Common myeloid progenitor, CD34-positive (primary cell): Measurements from ENCODE around the gene IRS1.
A peak's percentile ranks its signal among the peaks of the same experiment; 100 is the strongest.

Experiments
- CTCF ChIA-PET: fragments of 350-600 bp; sonication (Branson Sonifier 250); formaldehyde crosslinking; loops from one replicate; lab custom pipeline; 2021; ENCODE audit warnings: antibody characterized with exemption; lab: Charles Lee
- POLR2A ChIA-PET: fragments of 350-600 bp; sonication (Branson Sonifier 250); formaldehyde crosslinking; loops from one replicate; lab custom pipeline; 2021; ENCODE audit warnings: antibody characterized with exemption; lab: Charles Lee
- DNase-seq, 3 donors: peaks; one replicate each; pipeline versions ENCODE4 v3.0.0 to v3.0.0-alpha.2; 2013
- H3K27ac ChIP-seq, 2 experiments: 1 replicate in 1 of 2; 2 replicates in 1 of 2; pipeline ENCODE4 v1.7.0; 2013; ENCODE audit warnings: inconsistent platforms in 2 of 2, low read length in 2 of 2, mild to moderate bottlenecking in 2 of 2, low read depth in 1 of 2, moderate library complexity in 1 of 2; ENCODE audit not compliant: severe bottlenecking in 2 of 2, insufficient read depth in 1 of 2, poor library complexity in 1 of 2
- H3K27me3 ChIP-seq, 5 experiments: replicated peaks in 2 of 5; 1 replicate in 3 of 5; 2 replicates in 2 of 5; pipeline versions ENCODE4 v1.6.1 to v1.7.0; 2013; ENCODE audit warnings: low read length in 4 of 5, mild to moderate bottlenecking in 2 of 5, moderate library complexity in 2 of 5, inconsistent platforms in 1 of 5; ENCODE audit not compliant: insufficient read depth in 5 of 5, control insufficient read depth in 4 of 5
- H3K36me3 ChIP-seq, 4 experiments: 1 replicate in 2 of 4; 2 replicates in 2 of 4; pipeline versions ENCODE4 v1.6.1 to v1.7.0; 2013; ENCODE audit warnings: low read length in 3 of 4, control low read depth in 1 of 4, mild to moderate bottlenecking in 1 of 4; ENCODE audit not compliant: control insufficient read depth in 4 of 4, insufficient read depth in 4 of 4
- H3K4me1 ChIP-seq, 4 experiments: 1 replicate in 3 of 4; 2 replicates in 1 of 4; pipeline versions ENCODE4 v1.6.1 to v1.7.1; 2013; ENCODE audit warnings: low read length in 3 of 4, mild to moderate bottlenecking in 3 of 4, control low read depth in 1 of 4, inconsistent platforms in 1 of 4, moderate library complexity in 1 of 4; ENCODE audit not compliant: control insufficient read depth in 4 of 4, insufficient read depth in 4 of 4; ENCODE audit errors: control extremely low read depth in 1 of 4
- H3K4me3 ChIP-seq, 7 experiments: 1 replicate in 4 of 7; 2 replicates in 3 of 7; pipeline versions ENCODE4 v1.5.1 to v1.7.0; 2013; ENCODE audit warnings: mild to moderate bottlenecking in 7 of 7, low read length in 6 of 7, moderate library complexity in 6 of 7, inconsistent platforms in 2 of 7, low read depth in 2 of 7, control low read depth in 1 of 7; ENCODE audit not compliant: insufficient read depth in 4 of 7, control insufficient read depth in 1 of 7; ENCODE audit errors: extremely low read depth in 1 of 7
- H3K9me3 ChIP-seq, 5 experiments: 1 replicate in 4 of 5; 2 replicates in 1 of 5; pipeline versions ENCODE4 v1.6.1 to v1.7.1; 2013; ENCODE audit warnings: low read length in 4 of 5, mild to moderate bottlenecking in 2 of 5, inconsistent platforms in 1 of 5, low read depth in 1 of 5, moderate library complexity in 1 of 5; ENCODE audit not compliant: control insufficient read depth in 4 of 5, insufficient read depth in 2 of 5; ENCODE audit errors: control extremely low read depth in 1 of 5
- WGBS: methylation state at CpG from one replicate; pipeline ENCODE4 v1.1.5; 2013; ENCODE audit not compliant: insufficient coverage; 5-methylcytosine and 5-hydroxymethylcytosine counted together

The IRS1 gene

GRCh38 chr2:226773291-226773690, 26.3 kb downstream of the IRS1 start:
- POLR2A ChIA-PET, result no interaction called here

GRCh38 chr2:226772389-226773179, 27.0 kb downstream of the IRS1 start:
- peaks cover 0 to 8% (median 0%) of the 10 kb centered on the region in 5 experiments for H3K27me3 ChIP-seq
- 29% methylated on average over 1 of the region's 3 CpGs for WGBS
- H3K9me3 ChIP-seq, result peaks cover 3 to 17% (median 10%) of the 10 kb centered on the region in 5 experiments
- CTCF ChIA-PET, result interaction anchor here (0.8 to 1.3 kb wide), 2 partner anchors 8 to 17 kb away, joined by 3 to 4 read pairs; no protein-coding TSS in a partner anchor
- H3K4me1 ChIP-seq, result peaks cover 12 to 20% (median 18%) of the 10 kb centered on the region in 4 experiments
- no peaks in the 10 kb centered on the region for H3K36me3 ChIP-seq
- POLR2A ChIA-PET, result no interaction called here
- H3K27ac ChIP-seq, result no peak overlapping the region
- H3K4me3 ChIP-seq, result peak overlapping the region in 1 of 7 experiments; percentile 17
- DNase-seq, result peak; percentile 57 to 82 (median 68)

More at GRCh38 chr2:226773291-226773690, 26.3 kb downstream of the IRS1 start:
- no peak for DNase-seq
- CTCF ChIA-PET, result interaction anchor here (0.8 to 1.3 kb wide), 2 partner anchors 9 to 18 kb away, joined by 3 to 4 read pairs; no protein-coding TSS in a partner anchor
- H3K27ac ChIP-seq, result no peak overlapping the region
- H3K4me3 ChIP-seq, result no peak overlapping the region
- peaks cover 3 to 17% (median 10%) of the 10 kb centered on the region in 5 experiments for H3K9me3 ChIP-seq
- peaks cover 12 to 20% (median 18%) of the 10 kb centered on the region in 4 experiments for H3K4me1 ChIP-seq
- H3K27me3 ChIP-seq, result peaks cover 0 to 5% (median 0%) of the 10 kb centered on the region in 5 experiments
- H3K36me3 ChIP-seq, result no peaks in the 10 kb centered on the region
- 83% methylated on average over 1 of the region's 2 CpGs for WGBS

GRCh38 chr2:226771067-226771466, 28.6 kb downstream of the IRS1 start:
- Histone ChIP-seq H3K36me3 (no peaks in the 10 kb centered on the region), H3K27ac (no peak overlapping the region), H3K4me1 (peaks cover 12 to 20% (median 18%) of the 10 kb centered on the region in 4 experiments), H3K4me3 (no peak overlapping the region), H3K9me3 (peaks cover 3 to 17% (median 6%) of the 10 kb centered on the region in 5 experiments), H3K27me3 (peaks cover 0 to 9% (median 0%) of the 10 kb centered on the region in 5 experiments)
- DNase-seq, result no peak
- WGBS, result 94% methylated on average over 4 of the region's 6 CpGs
- ChIA-PET POLR2A (no interaction called here), CTCF (interaction anchor here (0.6 kb wide), 1 partner anchor 18 kb away, joined by 3 read pairs; no protein-coding TSS in a partner anchor)

- POLR2A ChIA-PET, result no interaction called here
- Histone ChIP-seq H3K27ac (no peak overlapping the region), H3K27me3 (peaks cover 0 to 13% (median 1%) of the 10 kb centered on the region in 5 experiments), H3K9me3 (peaks cover 0 to 5% (median 0%) of the 10 kb centered on the region in 5 experiments), H3K4me3 (no peak overlapping the region), H3K36me3 (no peaks in the 10 kb centered on the region), H3K4me1 (peaks cover 5 to 8% (median 5%) of the 10 kb centered on the region in 4 experiments)
- no peak for DNase-seq
- 88% methylated on average over 3 of the region's 5 CpGs for WGBS
- CTCF ChIA-PET, result no interaction called here
Observed at GRCh38 chr2:226767056-226767813, 32.4 kb downstream of the IRS1 start.

GRCh38 chr2:226766352-226767055, 33.1 kb downstream of the IRS1 start:
- H3K36me3 ChIP-seq, result no peaks in the 10 kb centered on the region
- peaks cover 0 to 6% (median 0%) of the 10 kb centered on the region in 5 experiments for H3K9me3 ChIP-seq
- H3K27ac ChIP-seq, result no peak overlapping the region
- peaks cover 0 to 13% (median 1%) of the 10 kb centered on the region in 5 experiments for H3K27me3 ChIP-seq
- CTCF ChIA-PET, result no interaction called here
- POLR2A ChIA-PET, result no interaction called here
- WGBS, result no CpG with 5 or more reads among the region's 5 CpGs
- peaks cover 0 to under 1% (median 0%) of the 10 kb centered on the region in 4 experiments for H3K4me1 ChIP-seq
- DNase-seq, result no peak
- no peak overlapping the region for H3K4me3 ChIP-seq

GRCh38 chr2:226763320-226763719, 36.3 kb downstream of the IRS1 start:
- Histone ChIP-seq H3K36me3 (no peaks in the 10 kb centered on the region), H3K9me3 (peaks cover 0 to 10% (median 0%) of the 10 kb centered on the region in 5 experiments), H3K4me1 (no peaks in the 10 kb centered on the region), H3K27me3 (peaks cover 0 to 11% (median 4%) of the 10 kb centered on the region in 5 experiments), H3K27ac (no peak overlapping the region), H3K4me3 (no peak overlapping the region)
- CTCF ChIA-PET, result no interaction called here
- POLR2A ChIA-PET, result no interaction called here
- no peak for DNase-seq
- WGBS, result 92% methylated on average over 3 of the region's 3 CpGs
